A673 (cell line): ENCODE measurements around the gene KIRREL3.

Source experiments
- CTCF ChIP-seq: fragments of 300-800, 200-600 bp; sonication (generic); conservative IDR thresholded peaks from 2 replicates; pipeline ENCODE4 v1.5.1; 2017; ENCODE audit warnings: low read depth, mild to moderate bottlenecking, antibody characterized with exemption, low read length, moderate library complexity, mixed read lengths
- EZH2 ChIP-seq: fragments of 200-600 bp; sonication (generic); IDR thresholded peaks from 2 replicates; pipeline ENCODE4 v1.6.1; 2017; ENCODE audit warnings: borderline replicate concordance, low read depth, mild to moderate bottlenecking, mixed read lengths, antibody characterized with exemption, low read length; ENCODE audit not compliant: poor library complexity, severe bottlenecking

GRCh38 chr11:126695293-126695692, 305.3 kb downstream of the KIRREL3 start:
- TF ChIP-seq CTCF (no peak), EZH2 (no peak)
